Neuron (in vitro differentiated cells): ENCODE results near the gene ELK4.
A peak's percentile ranks its signal among the peaks of the same experiment; 100 is the strongest.
"Not testable (repeated sequence)": the region's sequence is repeated elsewhere in the genome, so short reads cannot be mapped to it uniquely, and the experiment has no call there.

Experiments
- H2AFZ ChIP-seq: one replicate; pipeline ENCODE4 v1.6.1; 2013; ENCODE audit warnings: low read depth, mild to moderate bottlenecking, inconsistent platforms, low read length, moderate library complexity
- H3K27me3 ChIP-seq: one replicate; pipeline ENCODE4 v1.6.1; 2013; ENCODE audit warnings: low read length; ENCODE audit not compliant: insufficient read depth
- H3K36me3 ChIP-seq: one replicate; pipeline ENCODE4 v1.6.1; 2013; ENCODE audit warnings: low read length; ENCODE audit not compliant: insufficient read depth
- H3K4me1 ChIP-seq: one replicate; pipeline ENCODE4 v1.6.1; 2013; ENCODE audit warnings: low read length; ENCODE audit not compliant: insufficient read depth
- H3K4me3 ChIP-seq: 2 replicates; pipeline ENCODE4 v1.5.1; 2013; ENCODE audit warnings: mild to moderate bottlenecking, low read length, moderate library complexity
- H3K9me3 ChIP-seq: one replicate; pipeline ENCODE4 v1.6.1; 2013; ENCODE audit warnings: low read length

ELK4 gene

DNA sequence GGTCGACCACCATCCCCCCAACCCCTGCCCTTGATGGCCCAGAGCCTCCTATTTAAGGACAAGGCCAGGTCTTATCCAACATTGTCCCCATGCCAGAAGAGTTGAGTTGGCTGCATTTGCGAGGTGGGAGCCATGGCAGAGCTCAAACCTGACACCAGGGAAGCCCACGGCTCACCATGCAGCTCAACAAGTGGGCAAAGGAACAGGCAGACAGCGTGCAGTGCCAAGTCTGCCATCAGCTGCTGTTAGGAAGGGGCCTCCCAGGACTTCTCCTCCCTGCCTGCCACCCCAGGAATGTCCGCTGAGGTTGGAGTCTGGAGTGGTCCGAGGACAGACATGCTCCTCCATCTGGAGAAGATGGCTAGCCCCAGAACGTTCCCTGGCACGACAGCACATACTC lies 28.6 kb upstream of the ELK4 start:
- peaks cover 8% of the 10 kb centered on the region for H3K4me1 ChIP-seq
- no peaks in the 10 kb centered on the region for H3K27me3 ChIP-seq
- H3K9me3 ChIP-seq, result no peaks in the 10 kb centered on the region
- no peak overlapping the region for H2AFZ ChIP-seq
- H3K36me3 ChIP-seq, result no peaks in the 10 kb centered on the region
- H3K4me3 ChIP-seq, result no peak overlapping the region

DNA sequence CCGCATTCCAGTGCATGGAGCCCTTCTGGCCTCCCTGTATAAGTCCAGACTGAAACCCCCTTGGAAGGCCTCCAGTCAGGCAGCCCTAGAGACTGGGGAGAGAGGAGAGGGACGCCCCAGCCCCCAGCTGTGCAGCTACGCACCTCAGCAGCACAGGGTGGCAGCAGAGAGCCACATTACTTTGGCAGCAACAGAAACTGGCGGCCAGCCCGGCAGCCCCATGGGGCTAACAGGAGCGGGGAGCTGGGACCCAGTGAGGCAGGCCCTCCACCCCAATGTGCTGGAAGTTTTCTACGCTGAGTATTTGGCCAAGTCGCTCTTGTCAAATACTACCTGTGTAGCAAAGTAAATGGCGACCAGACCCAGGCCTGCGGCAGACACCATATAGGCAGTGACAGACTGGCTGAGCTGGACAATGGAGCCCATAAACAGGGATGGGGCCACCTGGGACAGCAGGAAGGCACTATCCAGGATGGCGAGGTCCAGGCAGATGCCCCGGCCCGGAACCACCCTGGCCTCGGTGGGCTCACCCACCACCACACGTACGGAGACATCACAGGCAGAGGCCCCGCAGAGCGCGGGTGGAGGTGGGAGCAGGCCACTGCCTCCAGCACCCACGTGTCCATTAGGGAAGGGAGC lies 27.3 kb upstream of the ELK4 start:
- Histone ChIP-seq H3K4me3 (no peak overlapping the region), H3K9me3 (no peaks in the 10 kb centered on the region), H3K36me3 (no peaks in the 10 kb centered on the region), H3K4me1 (peaks cover 8% of the 10 kb centered on the region), H2AFZ (no peak overlapping the region), H3K27me3 (no peaks in the 10 kb centered on the region)

DNA sequence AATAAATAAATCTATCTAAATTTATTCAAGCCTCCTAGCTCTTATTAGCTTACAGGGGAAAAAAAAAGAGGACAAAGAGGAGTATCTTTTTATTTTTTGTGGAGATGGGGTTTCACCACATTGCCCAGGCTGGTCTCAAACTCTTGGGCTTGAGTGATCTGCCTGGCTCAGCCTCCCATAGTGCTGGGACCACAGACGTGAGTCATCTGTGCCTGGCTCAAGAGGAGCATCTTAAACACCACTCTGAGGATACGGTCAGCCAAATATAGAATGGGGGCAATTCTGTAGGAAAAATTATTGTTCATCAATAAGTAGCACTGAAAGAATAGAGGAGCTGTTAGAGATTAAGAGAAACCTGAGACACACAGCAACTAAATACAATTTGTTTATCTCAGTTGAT lies 24.4 kb upstream of the ELK4 start:
- Histone ChIP-seq H3K4me1 (peaks cover under 1% of the 10 kb centered on the region), H3K4me3 (no peak overlapping the region), H2AFZ (no peak overlapping the region), H3K9me3 (no peaks in the 10 kb centered on the region), H3K36me3 (no peaks in the 10 kb centered on the region), H3K27me3 (no peaks in the 10 kb centered on the region)

DNA sequence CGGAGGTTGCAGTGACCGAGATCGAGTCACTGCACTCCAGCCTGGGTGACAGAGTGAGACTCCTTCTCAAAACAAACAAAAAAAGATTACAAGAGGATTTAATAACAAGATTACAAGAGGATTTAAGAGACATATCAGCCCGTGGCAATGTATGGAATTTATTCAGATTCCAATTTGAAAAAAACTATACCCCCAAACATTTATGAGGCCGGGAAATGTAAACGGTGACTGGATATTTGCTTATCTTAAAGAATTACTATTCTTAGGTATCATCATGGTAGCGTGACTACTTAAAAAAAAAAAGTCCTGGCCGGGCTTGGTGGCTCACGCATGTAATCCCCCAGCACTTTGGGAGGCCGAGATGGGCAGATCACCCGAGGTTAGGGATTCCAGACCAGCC lies 21.2 kb upstream of the ELK4 start:
- Histone ChIP-seq H3K4me1 (no peaks in the 10 kb centered on the region), H3K9me3 (no peaks in the 10 kb centered on the region), H3K27me3 (no peaks in the 10 kb centered on the region), H2AFZ (no peak overlapping the region), H3K4me3 (no peak overlapping the region), H3K36me3 (no peaks in the 10 kb centered on the region)

DNA sequence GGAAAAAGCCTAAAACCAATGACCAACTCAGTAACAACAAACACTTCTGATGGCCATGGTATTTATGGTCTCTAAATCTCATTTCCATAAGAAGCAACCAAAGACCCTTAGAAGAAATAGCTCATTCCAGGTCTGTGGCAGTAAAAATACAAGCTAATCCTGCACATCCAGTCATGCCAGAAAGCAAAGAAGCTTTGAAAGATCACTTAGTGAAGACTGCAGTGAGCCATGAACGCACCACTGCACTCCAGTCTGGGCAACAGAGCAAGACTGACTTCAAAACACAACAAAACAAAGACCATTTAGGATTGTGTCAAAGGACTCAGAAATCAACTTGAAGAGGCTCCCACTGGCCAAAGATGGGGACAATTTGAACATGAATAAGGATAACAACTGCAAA lies 18.4 kb upstream of the ELK4 start:
- Histone ChIP-seq H3K4me1 (no peaks in the 10 kb centered on the region), H3K4me3 (no peak overlapping the region), H3K9me3 (no peaks in the 10 kb centered on the region), H3K27me3 (no peaks in the 10 kb centered on the region), H2AFZ (no peak overlapping the region), H3K36me3 (no peaks in the 10 kb centered on the region)

DNA sequence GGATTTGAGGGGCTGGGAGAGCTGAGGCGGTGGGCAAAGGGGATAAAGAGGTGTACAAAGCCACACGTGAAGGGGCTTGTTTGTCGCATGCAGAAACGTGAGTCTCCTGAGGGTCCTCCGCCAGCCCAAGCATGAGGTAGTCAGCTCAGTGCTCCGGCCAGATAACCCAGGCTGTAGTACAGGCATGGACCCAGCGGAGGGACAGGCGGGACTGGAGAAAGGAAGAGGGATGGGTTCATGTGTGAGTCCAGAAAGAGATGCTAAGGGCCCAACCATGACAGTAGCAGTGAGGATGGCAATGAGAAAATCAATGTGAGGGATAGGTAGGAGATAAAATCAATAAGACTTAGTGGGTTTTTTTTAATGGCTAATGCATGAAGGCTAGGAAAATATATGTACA lies 13.7 kb upstream of the ELK4 start:
- H3K4me3 ChIP-seq, result no peak overlapping the region
- no peak overlapping the region for H2AFZ ChIP-seq
- no peaks in the 10 kb centered on the region for H3K27me3 ChIP-seq
- H3K4me1 ChIP-seq, result no peaks in the 10 kb centered on the region
- H3K36me3 ChIP-seq, result no peaks in the 10 kb centered on the region
- H3K9me3 ChIP-seq, result no peaks in the 10 kb centered on the region

DNA sequence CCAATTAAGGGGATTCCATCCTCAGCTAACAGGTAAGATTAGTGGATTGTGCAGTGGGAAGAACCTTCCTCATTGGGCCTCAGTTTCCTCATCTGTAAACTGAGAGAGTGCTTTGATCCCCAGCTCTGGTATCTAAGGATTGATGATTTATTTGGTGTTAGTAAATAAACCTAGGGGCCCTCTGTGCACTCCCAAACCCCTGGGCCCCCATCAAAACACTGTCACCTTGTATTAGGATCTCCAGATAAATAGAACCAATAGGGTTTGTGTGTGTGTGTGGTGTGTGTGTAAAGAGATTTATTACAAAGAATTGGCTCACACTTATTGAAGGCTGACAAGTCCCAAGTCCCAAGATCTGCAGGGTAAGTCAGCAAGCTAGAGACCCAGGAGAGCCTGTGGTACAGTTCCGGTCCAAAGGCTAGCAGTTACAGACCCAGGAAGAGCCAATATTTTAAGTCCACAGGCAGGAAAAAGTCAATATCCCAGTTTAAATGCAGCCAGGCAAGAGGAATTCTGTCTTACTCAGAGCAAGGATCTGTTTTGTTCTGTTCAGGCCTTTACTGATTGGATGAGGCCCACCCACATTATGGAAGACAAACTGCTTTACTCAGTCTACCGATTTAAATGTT lies 11.0 kb upstream of the ELK4 start:
- Histone ChIP-seq H3K36me3 (no peaks in the 10 kb centered on the region), H3K27me3 (no peaks in the 10 kb centered on the region), H3K4me3 (no peak overlapping the region), H3K4me1 (no peaks in the 10 kb centered on the region), H2AFZ (no peak overlapping the region), H3K9me3 (no peaks in the 10 kb centered on the region)

DNA sequence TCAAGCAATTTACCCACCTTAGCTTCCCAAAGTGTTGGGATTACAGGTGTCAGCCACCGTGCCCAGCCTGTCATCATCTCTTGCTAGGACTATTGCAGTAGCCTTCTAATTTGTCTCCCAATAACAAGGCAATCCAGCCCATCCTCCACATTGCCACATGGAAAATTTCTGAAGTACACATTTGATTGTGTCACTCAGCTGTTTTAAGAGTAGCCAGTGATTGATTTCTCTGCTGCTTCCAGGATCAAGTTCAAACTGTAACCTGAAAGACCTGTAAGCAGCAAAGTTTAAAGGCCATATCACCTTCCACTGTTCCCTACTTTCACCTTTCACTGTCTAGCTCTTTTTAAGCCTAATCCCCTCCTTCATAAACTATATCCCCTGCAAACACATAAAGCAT lies 7.8 kb upstream of the ELK4 start:
- no peaks in the 10 kb centered on the region for H3K9me3 ChIP-seq
- no peak overlapping the region for H3K4me3 ChIP-seq
- H3K27me3 ChIP-seq, result no peaks in the 10 kb centered on the region
- H3K36me3 ChIP-seq, result no peaks in the 10 kb centered on the region
- H3K4me1 ChIP-seq, result peaks cover 10% of the 10 kb centered on the region
- H2AFZ ChIP-seq, result no peak overlapping the region

DNA sequence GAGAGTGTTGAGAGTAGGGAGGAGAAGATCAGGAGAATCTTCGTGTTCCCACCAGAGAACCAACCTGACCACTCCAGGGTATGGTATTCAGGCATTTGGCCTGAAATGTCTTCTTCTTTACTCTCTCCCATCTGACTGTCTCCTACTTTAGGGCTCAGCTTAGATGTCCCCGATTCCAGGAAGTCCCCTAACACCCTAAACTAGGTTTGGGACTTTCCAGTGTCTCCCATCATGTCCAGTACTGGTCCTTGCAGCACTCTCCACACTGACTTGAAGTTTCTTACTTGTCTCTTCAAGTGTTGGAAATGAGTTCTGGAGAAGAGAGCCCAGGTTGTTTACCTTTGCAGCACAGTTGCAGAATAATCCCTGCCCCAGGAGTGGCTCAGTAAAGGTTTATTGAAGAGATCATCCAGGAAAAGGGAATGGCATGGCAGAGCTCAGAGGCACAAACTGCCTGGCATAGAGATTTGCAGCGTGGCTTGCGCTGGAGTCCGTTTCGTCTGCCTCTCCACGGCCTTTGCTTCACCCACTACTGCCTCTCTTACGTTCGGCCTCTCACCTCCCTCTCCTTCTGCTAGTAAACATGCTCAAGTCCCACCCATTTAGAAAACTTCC lies 6.2 kb upstream of the ELK4 start:
- H3K4me1 ChIP-seq, result peaks cover 12% of the 10 kb centered on the region
- H3K9me3 ChIP-seq, result no peaks in the 10 kb centered on the region
- H3K27me3 ChIP-seq, result no peaks in the 10 kb centered on the region
- no peaks in the 10 kb centered on the region for H3K36me3 ChIP-seq
- no peak overlapping the region for H3K4me3 ChIP-seq
- no peak overlapping the region for H2AFZ ChIP-seq

DNA sequence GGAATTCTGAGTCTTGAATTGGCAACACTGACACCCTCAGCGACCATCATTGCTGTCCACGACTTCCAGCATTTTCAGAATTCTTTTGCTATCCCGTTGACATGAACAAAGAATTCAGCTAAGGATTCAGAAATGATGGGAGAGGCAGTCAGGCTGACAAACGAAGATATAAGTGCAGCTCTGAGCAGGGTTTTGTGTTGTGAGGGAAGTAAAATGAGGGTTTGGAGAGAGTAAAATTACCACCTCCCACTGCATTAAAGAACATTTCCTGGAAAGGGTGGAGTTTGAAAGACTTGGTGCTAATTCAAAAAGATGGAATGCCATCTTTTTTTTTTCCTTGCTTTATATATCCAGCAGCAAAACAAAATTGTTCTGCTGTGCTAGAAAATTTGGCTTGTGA lies 4.9 kb upstream of the ELK4 start:
- Histone ChIP-seq H2AFZ (no peak overlapping the region), H3K36me3 (no peaks in the 10 kb centered on the region), H3K4me3 (no peak overlapping the region), H3K9me3 (no peaks in the 10 kb centered on the region), H3K4me1 (peaks cover 17% of the 10 kb centered on the region), H3K27me3 (no peaks in the 10 kb centered on the region)

DNA sequence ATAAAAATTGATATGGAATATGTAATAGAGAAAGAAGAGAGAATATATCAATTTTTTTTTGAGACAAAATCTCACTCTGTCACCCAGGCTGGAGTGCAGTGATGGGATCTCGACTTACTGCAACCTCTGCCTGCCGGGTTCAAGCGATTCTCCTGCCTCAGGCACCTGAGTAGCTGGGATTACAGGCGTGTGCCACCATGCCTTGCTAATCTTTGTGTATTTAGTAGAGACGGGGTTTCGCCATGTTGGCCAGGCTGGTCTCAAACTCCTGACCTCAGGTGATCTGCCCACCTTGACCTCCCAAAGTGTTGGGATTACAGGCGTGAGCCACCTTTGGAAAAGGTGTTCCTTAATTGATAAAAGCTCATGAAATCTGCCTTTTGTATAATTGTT lies 4.3 kb upstream of the ELK4 start:
- not testable (repeated sequence) for H3K36me3 ChIP-seq, H3K9me3 ChIP-seq, H3K4me3 ChIP-seq, H2AFZ ChIP-seq, H3K27me3 ChIP-seq
- peaks cover 17% of the 10 kb centered on the region for H3K4me1 ChIP-seq

DNA sequence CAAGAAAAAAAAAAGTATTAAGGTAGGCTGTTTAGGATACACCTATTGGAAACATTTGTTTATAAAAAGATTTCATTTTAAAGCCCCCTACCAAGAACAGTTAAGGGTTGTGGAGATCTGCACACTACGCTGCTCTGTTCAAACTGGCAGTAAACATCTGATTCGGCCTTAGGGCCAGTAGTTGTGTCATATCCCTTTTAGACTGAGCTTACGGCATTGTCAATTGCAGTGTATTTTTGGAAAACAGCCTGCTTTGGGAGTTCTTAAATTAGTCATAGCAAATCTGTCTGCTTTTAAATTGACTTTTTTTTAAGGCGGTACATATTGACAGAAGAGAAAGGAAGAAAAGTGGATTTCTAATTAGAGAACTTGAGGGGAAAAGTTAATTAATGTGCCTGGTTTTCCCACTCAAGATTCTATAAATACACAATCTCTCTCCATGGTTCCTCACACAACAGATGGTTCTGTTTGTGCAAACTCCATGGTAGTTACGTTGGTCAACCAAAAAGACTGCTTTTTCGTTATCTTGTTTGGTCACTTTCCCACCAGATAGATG lies 1.7 kb upstream of the ELK4 start:
- no peak overlapping the region for H2AFZ ChIP-seq
- H3K9me3 ChIP-seq, result no peaks in the 10 kb centered on the region
- no peaks in the 10 kb centered on the region for H3K36me3 ChIP-seq
- H3K4me1 ChIP-seq, result peaks cover 27% of the 10 kb centered on the region
- no peak overlapping the region for H3K4me3 ChIP-seq
- H3K27me3 ChIP-seq, result no peaks in the 10 kb centered on the region

DNA sequence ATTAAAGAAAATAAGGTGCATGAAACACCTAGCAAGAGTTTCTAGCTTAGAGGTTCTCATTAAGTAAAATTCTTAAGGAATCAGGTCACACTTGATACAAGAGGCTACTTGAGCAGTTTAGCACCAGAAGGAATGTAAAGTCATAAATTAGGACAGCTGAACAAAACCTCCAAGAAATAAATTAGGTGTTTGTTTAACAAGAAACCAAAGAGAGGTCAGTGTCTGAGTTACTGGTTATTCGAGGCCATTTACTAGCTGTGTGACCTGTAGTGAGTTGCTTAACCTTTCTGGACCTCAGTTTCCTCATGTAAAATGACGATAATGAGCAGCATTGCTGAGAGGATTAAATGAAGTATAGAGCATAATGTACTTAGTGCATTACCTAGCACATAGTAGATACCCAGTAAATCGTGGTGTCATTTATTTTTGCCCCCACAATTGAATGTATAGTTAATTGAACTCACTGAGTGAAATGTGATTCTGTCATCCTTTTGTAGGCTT lies 908 bp upstream of the ELK4 start:
- no peaks in the 10 kb centered on the region for H3K27me3 ChIP-seq
- peaks cover 27% of the 10 kb centered on the region for H3K4me1 ChIP-seq
- no peaks in the 10 kb centered on the region for H3K36me3 ChIP-seq
- peak overlapping the region; percentile 72 for H2AFZ ChIP-seq
- H3K4me3 ChIP-seq, result peak overlapping the region; percentile 75
- no peaks in the 10 kb centered on the region for H3K9me3 ChIP-seq
